Upper lobe of right lung (tissue), 1 donor: ENCODE results near the gene PBX1. TPM values are rescaled to one million over a fixed set of nuclear protein-coding genes. Genes with fewer than 3 reads are reported as not detected.

Source experiments
- ATAC-seq: fragments of 200-7000 bp; cut with Tn5 transposase; one replicate; pipeline ENCODE4 v1.9.1; 2020; ENCODE audit warnings: mild to moderate bottlenecking, moderate library complexity
- DNase-seq: peaks from one replicate; pipeline ENCODE4 v3.0.0-alpha.2; 2020
- H3K27ac ChIP-seq: fragments of 200-600 bp; one replicate; pipeline ENCODE4 v1.8.0; 2022
- H3K27me3 ChIP-seq: fragments of 200-600 bp; one replicate; pipeline ENCODE4 v1.8.0; 2022; ENCODE audit warnings: mild to moderate bottlenecking
- H3K36me3 ChIP-seq: fragments of 200-600 bp; one replicate; pipeline ENCODE4 v1.8.0; 2022
- H3K4me1 ChIP-seq: fragments of 200-600 bp; one replicate; pipeline ENCODE4 v1.8.0; 2022
- H3K4me3 ChIP-seq: fragments of 200-600 bp; one replicate; pipeline ENCODE4 v1.8.0; 2022; ENCODE audit warnings: mild to moderate bottlenecking
- H3K9me3 ChIP-seq: fragments of 200-600 bp; one replicate; pipeline ENCODE4 v1.8.0; 2022
- CTCF ChIP-seq: fragments of 200-600 bp; IDR thresholded peaks from one replicate; pipeline ENCODE4 v1.8.0; 2022; ENCODE audit warnings: antibody characterized with exemption
- intact Hi-C: fragments of 100-400 bp; cut with DNase I; formaldehyde crosslinking; loops from one replicate; pipeline ENCODE4 v1.11.0; 2022
- total RNA-seq: library from RNA; stranded (reverse); fragmentation: NEBNext Ultra II Directional; extraction: Animal tissue kit (Norgen Biotek cat#: 25700); gene quantifications from one replicate; pipeline ENCODE4 v1.2.1, GENCODE V29; 2021
- donor health status: DM: no; HTN: yes; CAD: no; lungs with severe emphysema.

Gene PBX1
- total RNA-seq, 1 donor from 2014 or later: 56.7 TPM

GRCh38 chr1:164757625-164758024 is 198.6 kb downstream of the PBX1 start:
- no peaks in the 10 kb centered on the region for H3K36me3 ChIP-seq
- H3K27me3 ChIP-seq: no peaks in the 10 kb centered on the region
- intact Hi-C loops: no loop called here
- DNase-seq (no peak), ATAC-seq (no peak)
- no peak for TF ChIP-seq CTCF
- no peak overlapping the region for H3K4me3 ChIP-seq
- peaks cover 5% of the 10 kb centered on the region for H3K4me1 ChIP-seq
- H3K9me3 ChIP-seq: no peaks in the 10 kb centered on the region
- H3K27ac ChIP-seq: no peak overlapping the region

- ATAC-seq: no peak
- Histone ChIP-seq H3K27me3 (no peaks in the 10 kb centered on the region), H3K9me3 (no peaks in the 10 kb centered on the region), H3K36me3 (no peaks in the 10 kb centered on the region), H3K27ac (no peak overlapping the region), H3K4me1 (no peaks in the 10 kb centered on the region), H3K4me3 (no peak overlapping the region)
- DNase-seq: no peak
- intact Hi-C loops: no loop called here
- no peak for TF ChIP-seq CTCF
Measured at GRCh38 chr1:164759144-164759920, 200.3 kb downstream of the PBX1 start.

GRCh38 chr1:164759979-164760469 is 201.0 kb downstream of the PBX1 start:
- Histone ChIP-seq H3K27me3 (no peaks in the 10 kb centered on the region), H3K27ac (no peak overlapping the region), H3K4me1 (no peaks in the 10 kb centered on the region), H3K4me3 (no peak overlapping the region), H3K36me3 (no peaks in the 10 kb centered on the region), H3K9me3 (no peaks in the 10 kb centered on the region)
- no peak for ATAC-seq
- intact Hi-C loops: no loop called here
- no peak for DNase-seq
- TF ChIP-seq CTCF: no peak

GRCh38 chr1:164760569-164760968 is 201.6 kb downstream of the PBX1 start:
- TF ChIP-seq CTCF: no peak
- Histone ChIP-seq H3K36me3 (no peaks in the 10 kb centered on the region), H3K4me1 (no peaks in the 10 kb centered on the region), H3K27ac (no peak overlapping the region), H3K27me3 (no peaks in the 10 kb centered on the region), H3K9me3 (no peaks in the 10 kb centered on the region), H3K4me3 (no peak overlapping the region)
- no peak for DNase-seq
- ATAC-seq: no peak
- intact Hi-C loops: no loop called here

GRCh38 chr1:164761009-164761408 is 202.0 kb downstream of the PBX1 start:
- intact Hi-C loops: no loop called here

More at GRCh38 chr1:164761009-164761408, 202.0 kb downstream of the PBX1 start:
- DNase-seq: no peak
- ATAC-seq: no peak
- Histone ChIP-seq H3K9me3 (no peaks in the 10 kb centered on the region), H3K27me3 (no peaks in the 10 kb centered on the region), H3K36me3 (no peaks in the 10 kb centered on the region), H3K4me3 (no peak overlapping the region), H3K4me1 (no peaks in the 10 kb centered on the region), H3K27ac (no peak overlapping the region)
- TF ChIP-seq CTCF: no peak
